Adrenal gland (tissue), 12 donors: Measurements from ENCODE around the gene OR1F1. TPM values are rescaled to one million over a fixed set of nuclear protein-coding genes. Genes with fewer than 3 reads are reported as not detected.

ENCODE experiments used
- DNase-seq, 7 donors: peaks; one replicate each; pipeline ENCODE4 v3.0.0-alpha.2; 2019 to 2020
- H3K27ac ChIP-seq, 5 donors: fragments of 200-600 bp; sonication (generic) in 4 of 5; 1 replicate in 3 of 5; 2 replicates in 2 of 5; pipeline versions ENCODE4 v1.5.1 to v1.8.0; 2016 to 2020; ENCODE audit warnings: mild to moderate bottlenecking in 1 of 5
- H3K27me3 ChIP-seq: fragments of 200-600 bp; 2 replicates; pipeline ENCODE4 v1.8.0; 2021
- H3K36me3 ChIP-seq, 2 donors: fragments of 200-600 bp; replicated peaks in 1 of 2; 1 replicate in 1 of 2; 2 replicates in 1 of 2; pipeline versions ENCODE4 v1.5.1 to v1.8.0; 2018 to 2022
- H3K4me1 ChIP-seq, 2 donors: fragments of 200-600 bp; replicated peaks in 1 of 2; 1 replicate in 1 of 2; 2 replicates in 1 of 2; pipeline versions ENCODE4 v1.5.1 to v1.8.0; 2018 to 2021
- H3K4me3 ChIP-seq, 4 donors: fragments of 200-600 bp; sonication (generic) in 3 of 4; one replicate each; pipeline ENCODE4 v1.5.1; 2016 to 2018
- H3K9me3 ChIP-seq, 3 donors: fragments of 200-600 bp; sonication (generic) in 1 of 3; replicated peaks in 1 of 3; 1 replicate in 2 of 3; 2 replicates in 1 of 3; pipeline versions ENCODE4 v1.5.1 to v1.8.0; 2016 to 2021
- POLR2A ChIP-seq, 2 donors: fragments of 450-650 bp; IDR thresholded peaks; one replicate each; pipeline ENCODE4 v1.6.1; 2017; ENCODE audit warnings: antibody characterized with exemption in 2 of 2, mild to moderate bottlenecking in 2 of 2, moderate library complexity in 1 of 2
- WGBS, 4 donors: extraction: QIAGEN DNeasy Blood & Tissue Kit in 2 of 4; methylation state at CpG; one replicate each; pipeline versions ENCODE4 v1.1.5 to v1.1.7; 2013 to 2017; 5-methylcytosine and 5-hydroxymethylcytosine counted together
- intact Hi-C, 2 donors: fragments of 100-400 bp; cut with DNase I; formaldehyde crosslinking; loops; one replicate each; pipeline versions ENCODE4 v1.14.1 to v1.15.0; 2022 to 2023
- polyA plus RNA-seq, 3 donors: library from polyadenylated mRNA; stranded (reverse); fragments of 200-250 nt in 2 of 3; fragments of 350-450 nt in 1 of 3; fragmentation: Illumina TruSeq in 1 of 3; extraction: RNeasy Lipid Tissue Mini Kit (QIAGEN cat#74804) in 1 of 3; gene quantifications; one replicate each; pipeline ENCODE4 v1.2.3, GENCODE V29; 2013 to 2014
- total RNA-seq, 9 donors: library from RNA; depleted of rRNA in 4 of 9; stranded (reverse); fragments of >200 nt in 4 of 9; fragments of 120-200 nt in 1 of 9; fragmentation: NEBNext Ultra II Directional in 1 of 9; extraction: Animal tissue kit (Norgen Biotek cat#: 25700) in 1 of 9; gene quantifications; one replicate each; pipeline versions ENCODE4 v1.1.0 to v1.2.4, GENCODE V29; 2013 to 2023
- TF ChIP-seq, protein P1 (sequence below), 6 experiments: fragments of 450-650 bp in 4 of 6; fragments of 200-600 bp in 2 of 6; sonication (generic) in 1 of 6; IDR thresholded peaks; 1 replicate in 5 of 6; 2 replicates in 1 of 6; pipeline versions ENCODE4 v1.5.1 to v1.8.0; 2016 to 2021; ENCODE audit warnings: antibody characterized with exemption in 6 of 6, mild to moderate bottlenecking in 2 of 6, moderate library complexity in 1 of 6
- donor health status: healthy with polysubstance abuse.
- donor health status: Bipolar disorder and iron deficiency.
- donor health status: DM: yes; HTN: yes; CAD: no.
- donor health status: DM: no; HTN: no; CAD: no.
- donor health status: DM: no; HTN: no; CAD: no.
- donor health status: DM: yes; HTN: yes; CAD: no.

OR1F1 gene
- total and polyA plus RNA-seq, 12 donors: not detected

DNA sequence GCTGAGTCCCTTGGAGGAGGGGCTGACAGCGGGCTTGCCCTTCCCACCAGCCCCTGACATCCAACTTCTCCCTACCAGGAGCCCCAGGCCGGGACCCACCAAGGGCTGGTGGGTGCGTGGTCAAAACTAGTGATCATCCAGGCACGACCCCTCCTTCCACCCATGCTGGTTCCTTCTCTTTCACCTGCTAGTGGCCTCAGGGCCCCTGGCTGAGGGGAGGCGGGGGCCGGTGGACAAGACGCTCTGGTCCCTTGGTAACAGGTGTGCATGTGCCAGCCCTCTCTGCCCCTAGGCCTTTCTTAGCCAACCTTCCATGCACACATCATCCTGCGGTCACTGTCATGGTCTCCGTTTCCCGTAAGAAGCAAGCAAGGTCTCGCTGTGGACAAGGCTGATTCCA is 44.8 kb upstream of the OR1F1 start:
- Histone ChIP-seq H3K27ac (peak overlapping the region in 3 of 5 donors; percentile 3 to 93 (median 90)), H3K9me3 (no peaks in the 10 kb centered on the region), H3K4me3 (no peak overlapping the region), H3K27me3 (no peaks in the 10 kb centered on the region), H3K4me1 (peaks cover 3 to 24% of the 10 kb centered on the region in 2 donors), H3K36me3 (peaks cover 0 to 25% of the 10 kb centered on the region in 2 donors)
- 62 to 82% (median 80%) methylated on average over 7 to 11 of the region's 11 CpGs for WGBS, 4 donors
- no peak for TF ChIP-seq POLR2A (IDR thresholded peaks at IDR 0.05)
- TF ChIP-seq, protein P1, sequence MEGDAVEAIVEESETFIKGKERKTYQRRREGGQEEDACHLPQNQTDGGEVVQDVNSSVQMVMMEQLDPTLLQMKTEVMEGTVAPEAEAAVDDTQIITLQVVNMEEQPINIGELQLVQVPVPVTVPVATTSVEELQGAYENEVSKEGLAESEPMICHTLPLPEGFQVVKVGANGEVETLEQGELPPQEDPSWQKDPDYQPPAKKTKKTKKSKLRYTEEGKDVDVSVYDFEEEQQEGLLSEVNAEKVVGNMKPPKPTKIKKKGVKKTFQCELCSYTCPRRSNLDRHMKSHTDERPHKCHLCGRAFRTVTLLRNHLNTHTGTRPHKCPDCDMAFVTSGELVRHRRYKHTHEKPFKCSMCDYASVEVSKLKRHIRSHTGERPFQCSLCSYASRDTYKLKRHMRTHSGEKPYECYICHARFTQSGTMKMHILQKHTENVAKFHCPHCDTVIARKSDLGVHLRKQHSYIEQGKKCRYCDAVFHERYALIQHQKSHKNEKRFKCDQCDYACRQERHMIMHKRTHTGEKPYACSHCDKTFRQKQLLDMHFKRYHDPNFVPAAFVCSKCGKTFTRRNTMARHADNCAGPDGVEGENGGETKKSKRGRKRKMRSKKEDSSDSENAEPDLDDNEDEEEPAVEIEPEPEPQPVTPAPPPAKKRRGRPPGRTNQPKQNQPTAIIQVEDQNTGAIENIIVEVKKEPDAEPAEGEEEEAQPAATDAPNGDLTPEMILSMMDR (IDR thresholded peaks at IDR 0.05): no peak
- intact Hi-C loops: no loop called here
- DNase-seq: no peak

DNA sequence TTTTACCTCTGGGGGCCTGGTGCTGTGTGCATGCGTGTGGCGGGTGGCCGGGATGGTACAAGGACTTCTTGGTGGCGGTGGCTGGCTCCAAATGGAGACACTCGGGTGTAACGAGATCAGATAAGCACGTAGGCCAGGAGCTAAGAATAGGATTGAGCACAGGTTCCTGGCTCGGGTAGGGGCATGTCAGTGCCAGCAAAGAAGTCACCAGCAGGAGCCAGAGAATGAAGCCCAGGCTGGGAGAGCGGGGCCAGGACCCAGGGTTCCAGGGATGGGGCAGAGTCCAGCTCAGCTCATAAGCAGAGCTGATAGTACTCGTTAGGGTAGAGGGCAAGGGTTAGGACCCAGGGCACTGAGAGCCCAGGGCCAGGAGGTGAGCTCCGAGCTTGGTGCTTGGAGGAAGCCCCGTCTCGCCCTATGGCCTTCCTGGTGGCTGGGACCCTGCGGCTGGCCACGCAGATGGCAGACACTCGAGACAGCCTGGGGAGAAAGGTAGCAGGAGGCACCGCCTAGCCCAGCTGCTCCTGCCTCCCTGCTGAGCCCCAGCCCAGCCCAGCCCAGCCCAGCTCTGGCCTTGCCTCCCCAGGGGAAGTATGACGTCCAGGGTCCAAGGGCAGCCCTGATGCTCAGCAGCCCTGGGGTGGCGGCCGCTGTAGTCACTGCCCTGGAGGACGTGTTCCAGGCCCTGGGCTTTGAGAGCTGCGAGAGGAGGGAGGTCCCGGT is 44.2 kb upstream of the OR1F1 start:
- intact Hi-C loops: no loop called here
- H3K4me3 ChIP-seq: no peak overlapping the region
- DNase-seq: peak; percentile 78 to 89 (median 84)
- H3K36me3 ChIP-seq: peaks cover 0 to 25% of the 10 kb centered on the region in 2 donors
- peaks cover 3 to 24% of the 10 kb centered on the region in 2 donors for H3K4me1 ChIP-seq
- 43 to 63% (median 44%) methylated on average over 10 to 23 of the region's 23 CpGs for WGBS, 4 donors
- H3K9me3 ChIP-seq: no peaks in the 10 kb centered on the region
- TF ChIP-seq POLR2A (IDR thresholded peaks at IDR 0.05): peak in 1 of 2 donors; percentile 8
- TF ChIP-seq, protein P1 (IDR thresholded peaks at IDR 0.05): no peak
- no peaks in the 10 kb centered on the region for H3K27me3 ChIP-seq
- H3K27ac ChIP-seq: peak overlapping the region in 4 of 5 donors; percentile 3 to 93 (median 56)

DNA sequence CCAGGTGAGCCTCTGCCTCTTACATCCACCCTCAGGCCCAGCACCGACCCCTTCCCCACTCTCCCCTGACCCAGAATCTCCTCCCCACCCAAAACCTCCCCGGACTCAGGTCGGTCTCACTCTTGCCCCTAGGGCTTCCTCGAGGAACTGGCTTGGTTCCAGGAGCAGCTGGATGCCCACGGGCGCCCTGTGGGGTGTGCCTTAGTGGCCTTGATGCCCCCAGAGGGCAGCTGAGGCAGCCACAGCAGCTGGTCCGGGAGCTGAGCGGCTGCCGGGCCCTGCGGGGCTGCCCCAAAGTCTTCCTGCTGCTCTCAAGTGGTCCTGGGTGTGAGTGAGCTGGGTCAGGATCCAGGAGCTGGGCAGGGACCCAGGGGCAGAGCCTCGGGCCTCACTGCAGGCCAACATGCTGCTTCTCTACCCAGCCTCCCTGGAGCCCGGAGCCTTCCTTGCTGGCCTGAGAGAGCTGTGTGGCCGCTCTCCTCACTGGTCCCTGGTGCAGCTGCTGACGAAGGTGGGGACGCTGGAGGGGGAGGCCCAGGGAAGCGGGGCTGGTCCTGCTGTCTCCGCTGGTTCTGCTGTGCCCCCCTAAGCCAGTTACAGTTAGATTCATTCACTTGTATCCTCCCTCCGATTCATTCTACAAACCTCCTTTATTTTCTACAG is 43.6 kb upstream of the OR1F1 start:
- H3K4me1 ChIP-seq: peaks cover 3 to 27% of the 10 kb centered on the region in 2 donors
- no peak for DNase-seq
- H3K27ac ChIP-seq: peak overlapping the region in 2 of 5 donors; percentile 90 to 93
- intact Hi-C loops: no loop called here
- no peak overlapping the region for H3K4me3 ChIP-seq
- WGBS, 4 donors: 54 to 71% (median 69%) methylated on average over 10 to 18 of the region's 18 CpGs
- H3K9me3 ChIP-seq: no peaks in the 10 kb centered on the region
- H3K27me3 ChIP-seq: no peaks in the 10 kb centered on the region
- H3K36me3 ChIP-seq: peaks cover 0 to 18% of the 10 kb centered on the region in 2 donors
- TF ChIP-seq, protein P1 (IDR thresholded peaks at IDR 0.05): no peak
- no peak for TF ChIP-seq POLR2A (IDR thresholded peaks at IDR 0.05)

DNA sequence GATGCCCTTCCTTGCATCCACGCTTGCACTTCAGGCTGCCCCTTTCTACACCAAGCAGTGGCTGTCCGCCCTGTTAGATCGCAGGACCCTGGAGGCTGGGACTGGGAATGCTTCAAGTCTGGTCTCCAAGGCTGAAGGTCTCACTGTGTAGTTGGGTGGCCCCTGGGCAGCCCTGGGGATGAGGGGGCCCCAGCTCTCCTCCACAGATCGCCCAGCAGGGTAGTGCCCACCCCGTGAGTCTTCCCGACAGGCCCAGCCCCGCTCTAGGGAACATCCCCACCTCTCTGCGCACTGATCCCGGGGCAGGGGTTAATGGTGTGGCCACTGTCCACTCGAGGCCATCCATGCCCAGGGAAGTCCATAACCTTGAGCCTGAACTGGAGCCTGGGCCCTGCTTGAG is 42.9 kb upstream of the OR1F1 start:
- WGBS, 4 donors: 77 to 88% (median 84%) methylated on average over 4 to 10 of the region's 10 CpGs
- no peak for DNase-seq
- H3K27ac ChIP-seq: no peak overlapping the region
- H3K4me1 ChIP-seq: peaks cover 3 to 32% of the 10 kb centered on the region in 2 donors
- peaks cover 0 to 13% of the 10 kb centered on the region in 2 donors for H3K36me3 ChIP-seq
- no peaks in the 10 kb centered on the region for H3K9me3 ChIP-seq
- intact Hi-C loops: no loop called here
- H3K27me3 ChIP-seq: no peaks in the 10 kb centered on the region
- TF ChIP-seq POLR2A (IDR thresholded peaks at IDR 0.05): no peak
- TF ChIP-seq, protein P1 (IDR thresholded peaks at IDR 0.05): no peak
- H3K4me3 ChIP-seq: no peak overlapping the region
